ENCODE measurements around the gene P2RX2. TPM values are rescaled to one million over a fixed set of nuclear protein-coding genes. Genes with fewer than 3 reads are reported as not detected.
A peak's percentile ranks its signal among the peaks of the same experiment; 100 is the strongest.

P2RX2 gene
- not detected for total RNA-seq

DNA sequence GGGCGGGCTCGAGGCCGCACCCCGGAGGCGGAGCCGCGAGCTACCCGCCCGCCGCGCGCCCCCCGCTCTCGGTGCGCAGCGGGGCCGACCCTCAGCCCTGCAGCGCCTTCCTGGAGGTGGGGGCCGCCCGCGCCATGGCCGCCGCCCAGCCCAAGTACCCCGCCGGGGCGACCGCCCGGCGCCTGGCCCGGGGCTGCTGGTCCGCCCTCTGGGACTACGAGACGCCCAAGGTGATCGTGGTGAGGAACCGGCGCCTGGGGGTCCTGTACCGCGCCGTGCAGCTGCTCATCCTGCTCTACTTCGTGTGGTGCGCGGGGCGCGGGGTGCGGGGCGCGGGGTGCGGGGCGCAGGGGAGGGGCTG, at the start of gene P2RX2:
Gene P2RX2, plus strand, starts transcription at position 94 of the 361 bp plus-strand sequence. Its CDS starts 41 bp downstream, at position 135.
- no peak for DNase-seq (ENCODE audit: low spot score)

DNA sequence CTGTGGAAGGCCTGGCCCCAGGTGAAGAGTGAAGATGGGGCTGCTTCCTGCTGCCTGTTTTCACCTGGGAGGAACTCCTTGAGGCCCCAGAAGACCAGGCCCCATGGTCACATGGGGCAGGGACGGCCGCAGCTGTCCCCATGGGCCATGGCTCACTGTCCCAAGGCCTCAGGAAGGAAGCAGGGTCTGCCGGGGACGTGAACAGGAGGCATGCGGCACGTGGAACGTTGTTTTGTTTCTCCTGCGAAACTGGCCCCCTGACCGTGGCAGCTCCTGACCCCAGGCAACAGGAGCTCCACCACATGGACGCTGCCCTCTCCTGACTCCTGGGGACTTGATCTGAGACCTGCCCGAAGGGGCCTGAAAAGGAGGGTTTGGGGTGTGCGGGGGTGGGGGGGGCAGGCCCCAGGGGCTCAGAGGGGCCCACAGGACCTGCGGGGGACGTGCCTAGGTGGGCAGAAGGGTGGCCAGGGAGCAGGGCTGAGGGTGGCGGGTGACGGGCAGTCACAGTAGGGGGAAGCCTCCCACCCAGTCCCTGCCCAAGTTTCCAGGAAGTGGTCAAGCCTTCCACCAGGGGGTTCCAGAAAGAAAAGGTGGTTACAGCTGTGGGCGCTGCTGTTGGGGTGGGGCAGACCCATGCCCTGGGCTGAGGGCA, 49.6 kb upstream of the P2RX2 start:
- DNase-seq (ENCODE audit: low spot score): no peak
- no peak for ATAC-seq

More for the DNA sequence above, at the start of gene P2RX2:
- ATAC-seq: no peak

DNA sequence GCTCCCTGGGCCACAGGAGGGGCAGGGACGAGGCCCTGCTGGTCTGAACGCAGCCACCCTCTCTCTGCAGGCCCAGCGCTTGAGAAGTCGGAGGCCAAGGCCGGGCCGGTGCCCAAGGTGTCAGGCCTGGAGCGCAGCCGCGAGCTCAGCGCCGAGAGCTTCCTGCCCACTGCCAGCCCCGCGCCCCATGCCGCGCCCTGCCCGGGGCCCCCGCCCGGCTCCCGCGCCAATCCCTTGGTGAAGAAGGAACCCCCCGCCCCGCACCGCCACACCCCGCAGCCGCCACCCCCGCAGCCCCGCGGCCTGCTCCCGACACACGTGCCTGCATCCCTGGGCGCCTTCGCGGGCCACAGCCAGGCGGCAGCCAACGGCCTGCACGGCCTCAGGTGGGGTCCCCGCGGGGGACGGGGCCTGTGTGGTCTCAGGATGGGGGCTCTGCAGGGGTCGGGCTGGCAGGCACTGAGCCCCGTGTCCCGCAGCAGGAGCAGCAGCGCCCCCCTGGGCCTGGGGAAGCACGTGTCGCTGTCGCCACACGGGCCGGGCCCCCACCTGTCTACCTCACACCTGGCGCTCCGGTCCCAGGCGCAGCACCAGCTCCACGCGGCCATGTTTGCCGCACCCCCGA, 48.6 kb upstream of the P2RX2 start:
- ATAC-seq: no peak
- no peak for DNase-seq (ENCODE audit: low spot score)

DNA sequence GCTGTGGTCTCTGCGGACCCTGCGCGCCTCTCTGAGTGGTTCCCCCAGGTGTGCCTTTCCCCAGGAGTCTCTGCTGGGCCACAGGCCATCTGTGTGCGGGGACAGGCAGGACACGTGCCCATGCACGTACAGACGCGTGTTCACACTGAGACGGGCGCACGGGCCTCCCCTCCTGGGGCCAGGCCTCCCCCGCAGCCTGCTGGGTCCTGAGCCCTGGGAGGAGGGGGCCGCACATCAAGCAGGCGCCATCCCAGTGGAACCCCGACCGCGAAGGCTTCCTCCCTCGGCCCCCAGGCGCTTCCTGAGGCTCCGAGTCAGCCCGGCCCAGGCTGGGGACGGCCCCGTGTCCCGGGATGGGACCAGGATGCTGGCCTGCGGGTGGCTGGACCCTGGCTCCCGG, 47.9 kb upstream of the P2RX2 start:
- ATAC-seq (no peak), DNase-seq (ENCODE audit: low spot score) (no peak)

DNA sequence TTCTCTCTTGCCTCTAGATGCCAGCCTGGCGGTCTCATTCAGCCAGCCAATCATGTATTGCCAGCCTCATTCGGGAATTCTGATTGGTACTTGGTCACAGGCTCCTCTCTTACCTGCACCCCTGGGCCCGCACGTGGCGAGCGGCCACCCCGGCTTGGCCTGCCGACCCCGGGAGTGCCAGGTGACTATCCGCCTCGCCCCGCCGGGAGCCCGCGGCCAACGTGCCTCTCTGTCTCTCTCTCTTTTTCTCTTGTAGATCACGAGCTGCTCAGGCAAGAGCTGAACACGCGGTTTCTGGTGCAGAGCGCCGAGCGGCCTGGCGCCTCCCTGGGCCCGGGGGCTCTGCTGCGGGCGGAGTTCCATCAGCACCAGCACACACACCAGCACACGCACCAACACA, 47.5 kb upstream of the P2RX2 start:
- DNase-seq (ENCODE audit: low spot score): no peak

DNA sequence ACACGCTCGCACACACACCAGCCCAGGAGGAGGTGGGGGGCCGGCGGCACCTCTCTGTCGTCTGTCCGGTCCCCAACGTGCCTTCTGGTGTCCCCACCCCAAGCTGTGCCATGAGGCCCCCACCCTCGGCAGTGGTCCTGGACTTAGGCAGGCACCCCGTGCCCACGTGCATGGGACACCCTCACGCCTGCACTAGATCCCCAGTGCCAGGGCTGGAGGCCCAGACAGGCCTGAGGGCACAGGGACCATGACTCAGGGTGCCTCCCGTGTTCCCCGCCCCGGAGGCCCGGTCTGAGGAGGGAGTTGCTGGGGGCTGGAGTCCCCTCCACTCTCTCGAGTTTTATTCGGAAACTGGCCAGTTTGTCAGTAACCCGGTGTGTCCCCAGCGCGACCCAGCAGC, 47.0 kb upstream of the P2RX2 start:
- no peak for ATAC-seq
- DNase-seq (ENCODE audit: low spot score): no peak

More for the DNA sequence above, 47.5 kb upstream of the P2RX2 start:
- no peak for ATAC-seq

DNA sequence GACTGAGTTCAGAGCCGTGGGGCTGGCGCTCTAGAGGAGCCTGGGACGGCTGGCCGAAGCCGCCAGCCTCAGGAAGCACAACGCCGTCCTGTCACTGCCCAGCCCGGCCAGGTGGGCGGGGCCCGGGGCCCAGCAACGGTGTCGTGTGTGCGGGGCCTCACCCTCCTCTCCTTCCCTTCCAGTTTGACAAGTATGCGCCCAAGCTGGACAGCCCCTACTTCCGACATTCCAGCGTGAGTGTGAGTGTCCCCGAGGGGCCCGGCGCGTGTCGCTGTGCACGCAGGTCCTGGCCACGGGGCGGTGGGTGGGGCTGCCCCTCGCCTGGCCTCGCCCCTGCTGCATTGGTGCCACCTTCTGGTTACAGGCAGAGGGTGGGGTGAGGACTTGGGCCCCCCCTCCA, 46.5 kb upstream of the P2RX2 start:
- no peak for ATAC-seq

DNA sequence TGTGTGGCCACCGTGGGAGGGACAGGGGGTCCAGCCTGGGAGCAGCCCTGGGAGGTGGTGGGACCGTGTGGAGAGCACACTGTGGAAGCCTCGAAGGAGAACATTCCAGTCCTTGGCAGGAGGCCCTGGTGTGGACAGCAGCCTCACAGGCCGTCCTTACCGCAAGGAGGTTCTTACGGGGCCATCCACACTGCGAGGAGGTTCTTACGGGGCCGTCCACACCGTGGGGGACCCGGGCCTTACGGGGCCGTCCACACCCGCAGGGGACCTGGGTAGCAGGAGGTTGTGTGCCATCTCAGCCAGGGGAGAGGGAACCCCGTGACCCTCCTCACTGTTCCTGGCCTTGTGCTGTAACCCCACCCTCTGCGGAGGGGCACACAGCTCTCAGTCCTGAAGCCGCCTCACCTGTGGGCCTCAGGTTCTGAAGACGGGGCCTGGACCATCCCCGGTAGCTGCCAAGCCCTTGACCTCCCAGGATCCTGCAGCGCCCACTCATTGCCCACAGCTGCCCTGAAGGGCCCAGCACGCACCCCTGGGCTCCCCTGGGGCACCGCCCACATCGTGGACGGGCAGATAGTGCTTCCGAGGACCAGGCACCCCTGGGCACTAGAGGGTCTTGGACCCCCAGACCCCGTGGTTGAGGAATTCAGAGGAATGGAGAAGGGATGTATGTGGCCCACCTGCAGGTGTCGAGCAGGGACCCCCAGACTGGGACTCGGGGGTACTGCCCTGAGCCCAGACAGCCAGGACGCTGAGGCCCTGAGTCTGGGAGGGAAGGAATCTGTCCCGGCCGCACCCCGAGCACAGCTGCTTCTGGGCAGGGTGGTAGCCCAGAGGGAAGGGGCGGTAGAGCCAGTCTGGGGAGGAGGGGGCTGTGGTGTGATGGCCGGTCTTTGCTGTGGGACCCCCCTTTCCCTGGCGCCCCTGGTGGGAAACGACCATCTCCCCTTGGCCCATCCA, 45.5 kb upstream of the P2RX2 start:
- ATAC-seq (no peak), DNase-seq (ENCODE audit: low spot score) (no peak)

More for the DNA sequence above, 46.5 kb upstream of the P2RX2 start:
- no peak for DNase-seq (ENCODE audit: low spot score)

DNA sequence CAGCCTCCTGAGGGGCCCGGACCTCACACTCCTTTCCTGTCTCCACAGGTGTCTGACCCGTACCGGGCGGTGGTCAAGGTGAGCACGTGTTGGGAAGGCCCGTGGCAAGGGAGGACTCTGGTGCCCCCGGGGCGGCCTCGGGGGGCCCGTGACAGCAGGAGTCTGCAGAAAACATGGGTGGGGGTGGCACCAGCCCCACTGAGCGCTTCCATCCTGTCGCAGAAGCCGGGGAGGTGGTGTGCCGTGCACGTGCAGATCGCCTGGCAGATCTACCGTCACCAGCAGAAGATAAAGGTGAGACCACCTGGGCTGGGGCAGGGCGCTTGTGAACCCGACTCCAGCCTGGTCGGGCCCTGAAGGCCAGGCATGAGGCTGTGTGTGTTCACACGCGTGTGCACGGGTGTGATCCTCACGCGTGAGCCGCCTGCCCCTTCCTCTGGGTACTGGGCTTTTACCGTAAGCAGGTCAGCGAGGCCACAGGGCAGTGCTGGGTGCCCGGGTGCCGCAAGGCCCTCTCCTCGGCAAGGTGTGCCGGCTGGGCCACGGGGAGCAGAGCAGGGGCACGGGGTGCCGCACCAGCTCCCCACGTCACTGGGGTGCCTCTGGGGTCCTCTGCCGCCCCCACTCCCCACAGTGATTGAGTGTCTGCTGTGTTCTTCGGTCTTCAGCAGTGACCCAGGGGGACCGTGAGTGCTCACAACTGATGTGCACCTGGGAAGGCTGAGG, 44.1 kb upstream of the P2RX2 start:
- ATAC-seq: no peak
- no peak for DNase-seq (ENCODE audit: low spot score)

DNA sequence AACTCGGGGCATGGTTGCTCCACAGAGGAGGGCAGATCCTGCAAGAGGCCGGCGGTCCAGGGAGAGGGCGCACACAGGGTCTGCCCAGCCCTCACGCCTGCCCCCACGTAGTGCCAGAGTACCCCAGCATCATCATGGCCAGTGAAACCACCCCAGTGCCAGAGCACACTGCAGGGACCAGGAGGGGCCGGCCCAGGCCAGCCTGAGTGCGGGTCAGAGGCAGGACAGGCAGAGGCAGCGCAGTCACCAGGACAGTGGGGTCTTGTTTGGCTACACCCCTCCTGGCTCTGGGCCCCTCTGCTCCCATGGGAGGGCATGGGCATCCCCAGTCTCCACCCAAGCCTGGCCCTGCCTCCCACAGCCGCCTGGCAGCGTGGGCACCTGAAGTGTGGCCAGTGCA, 42.9 kb upstream of the P2RX2 start:
- no peak for ATAC-seq

DNA sequence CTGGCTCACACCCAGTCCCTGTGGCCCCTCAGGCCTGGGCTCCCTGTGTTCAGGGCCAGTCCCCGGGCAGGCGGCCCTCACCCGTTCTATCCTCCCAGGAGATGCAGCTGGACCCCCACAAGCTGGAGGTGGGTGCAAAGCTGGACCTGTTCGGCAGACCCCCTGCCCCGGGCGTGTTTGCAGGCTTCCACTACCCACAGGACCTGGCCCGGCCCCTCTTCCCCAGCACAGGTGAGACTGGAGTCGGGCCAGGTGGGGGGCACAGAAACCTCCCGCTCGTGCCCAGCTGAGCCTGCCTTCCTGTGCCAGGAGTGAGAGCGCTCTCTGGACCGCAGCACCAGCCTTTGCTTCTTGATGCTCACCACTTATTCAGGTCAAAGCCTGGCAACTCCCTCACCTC, 41.9 kb upstream of the P2RX2 start:
- ATAC-seq: no peak
- DNase-seq (ENCODE audit: low spot score): no peak

More for the DNA sequence above, 42.9 kb upstream of the P2RX2 start:
- DNase-seq (ENCODE audit: low spot score): no peak

DNA sequence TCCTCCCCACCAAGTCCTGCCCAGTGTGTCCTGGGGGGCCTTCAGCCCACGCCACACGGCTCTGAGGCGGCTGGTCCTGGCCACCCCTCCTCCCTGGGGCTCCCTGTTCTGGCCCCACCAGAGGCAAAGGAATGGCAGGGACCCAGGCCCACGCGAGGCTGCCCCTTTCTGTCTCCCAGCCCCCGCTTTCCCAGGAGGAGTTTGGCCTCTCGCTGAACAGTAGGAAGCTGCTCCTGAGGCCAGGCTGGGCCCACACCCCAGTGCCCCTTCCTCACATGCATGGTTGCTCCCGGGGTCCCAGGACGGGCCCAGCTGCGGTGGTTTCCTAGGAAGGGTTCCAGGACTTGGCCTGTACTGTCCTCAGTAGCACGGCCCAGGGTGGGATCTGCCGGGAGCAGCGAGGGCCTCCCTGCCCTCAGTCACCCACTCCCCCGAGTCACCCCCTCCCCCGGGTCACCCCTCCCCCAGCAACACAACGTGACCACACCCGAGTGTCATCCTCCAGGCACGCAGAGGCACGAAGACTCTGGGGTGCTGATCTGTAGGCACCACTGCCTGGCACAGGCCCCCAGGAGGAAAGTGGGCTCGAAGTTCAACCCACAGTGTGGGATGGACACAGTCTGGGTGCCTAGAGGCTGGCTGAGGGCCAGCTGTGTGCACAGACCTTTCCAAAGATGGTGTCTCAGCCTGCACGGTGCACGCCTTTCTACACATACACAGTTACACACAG, 41.2 kb upstream of the P2RX2 start:
- DNase-seq (ENCODE audit: low spot score): no peak
- ATAC-seq: no peak

DNA sequence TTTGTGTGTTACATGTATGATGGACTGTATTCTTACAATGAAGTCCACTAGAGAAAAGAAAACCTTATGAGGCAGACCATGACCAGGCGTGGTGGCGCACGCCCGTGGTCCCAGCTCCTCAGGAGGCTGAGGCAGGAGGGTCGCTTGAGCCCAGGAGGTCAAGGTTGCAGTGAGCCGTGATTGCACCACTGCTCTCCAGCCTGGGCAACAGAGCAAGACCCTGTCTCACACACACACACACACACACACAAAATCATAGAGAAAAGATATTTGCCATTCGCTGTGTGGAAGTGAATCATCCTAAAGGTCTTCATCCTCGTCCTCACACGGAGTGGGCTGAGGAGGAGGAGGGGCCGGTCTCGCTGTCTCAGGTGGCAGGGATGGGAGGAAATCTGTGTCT, 40.5 kb upstream of the P2RX2 start:
- no peak for ATAC-seq
- DNase-seq (ENCODE audit: low spot score): no peak

DNA sequence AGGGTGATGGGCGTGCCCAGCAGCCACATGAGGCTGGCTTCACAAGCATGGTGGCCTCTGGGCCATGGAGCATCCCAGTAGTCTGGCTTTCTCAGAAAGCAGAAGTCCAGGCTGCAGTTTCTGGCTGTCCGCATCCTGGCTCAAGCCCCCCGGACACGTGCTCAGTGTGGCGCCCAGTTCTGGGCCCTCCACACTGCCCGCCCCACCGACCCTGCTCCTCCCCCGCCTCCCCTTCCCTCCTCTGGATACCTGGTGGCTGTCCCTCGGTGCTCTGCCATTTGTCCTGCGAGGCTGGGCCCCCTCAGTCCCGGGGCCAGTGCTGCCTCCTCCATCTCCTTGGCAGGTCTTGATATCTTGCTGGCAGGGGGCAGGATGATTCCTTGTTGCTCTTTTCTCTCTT, 39.8 kb upstream of the P2RX2 start:
- no peak for ATAC-seq
- no peak for DNase-seq (ENCODE audit: low spot score)

DNA sequence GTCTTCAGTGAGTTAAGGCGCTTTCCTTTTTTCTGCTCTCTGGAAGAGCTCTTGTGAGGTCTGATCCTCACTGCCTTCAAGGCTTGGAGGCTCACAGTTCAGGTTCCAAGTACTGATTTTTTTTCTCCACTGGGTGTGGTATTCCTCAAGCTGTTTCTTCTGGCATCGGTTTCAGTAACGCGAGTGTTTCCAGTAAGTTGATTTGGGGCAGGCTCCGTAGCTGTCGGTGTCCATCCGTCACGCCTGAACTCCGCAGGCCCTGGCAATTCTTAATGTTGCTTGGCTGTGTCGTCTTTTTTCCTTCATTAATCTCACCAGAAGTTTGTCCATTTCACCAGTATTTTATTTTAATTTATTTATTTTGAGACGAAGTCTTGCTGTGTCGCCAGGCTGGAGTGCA, 38.8 kb upstream of the P2RX2 start:
- ATAC-seq (no peak), DNase-seq (ENCODE audit: low spot score) (no peak)

DNA sequence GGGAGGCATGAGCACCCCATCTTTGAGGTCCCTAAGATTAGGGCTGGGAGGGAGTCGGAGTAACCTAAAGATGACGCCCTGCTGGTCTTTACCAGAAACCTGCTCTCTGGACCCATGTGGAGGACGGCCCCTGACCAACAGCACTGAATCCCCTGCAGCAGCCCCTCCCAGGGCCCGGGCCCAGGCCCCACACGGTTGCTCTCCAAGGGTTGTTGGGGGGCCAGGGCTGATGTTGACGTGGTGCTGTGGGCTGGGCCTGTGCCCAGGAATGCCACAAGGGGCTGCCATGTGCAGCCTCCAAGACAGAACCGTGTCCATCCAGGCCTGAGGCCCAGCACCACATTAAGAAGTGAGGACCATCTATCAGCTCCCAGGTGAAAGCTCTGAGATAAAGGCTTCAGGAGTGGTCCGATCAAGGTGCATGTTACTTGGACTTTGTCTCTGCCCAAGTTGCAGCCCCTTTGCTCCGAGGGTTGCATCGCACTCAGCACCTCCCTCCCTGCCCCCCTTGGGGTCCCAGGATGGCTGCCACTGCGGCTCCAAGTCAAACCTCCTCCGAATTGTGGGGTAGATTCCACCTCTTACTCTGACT, 37.8 kb upstream of the P2RX2 start:
- no peak for DNase-seq (ENCODE audit: low spot score)

DNA sequence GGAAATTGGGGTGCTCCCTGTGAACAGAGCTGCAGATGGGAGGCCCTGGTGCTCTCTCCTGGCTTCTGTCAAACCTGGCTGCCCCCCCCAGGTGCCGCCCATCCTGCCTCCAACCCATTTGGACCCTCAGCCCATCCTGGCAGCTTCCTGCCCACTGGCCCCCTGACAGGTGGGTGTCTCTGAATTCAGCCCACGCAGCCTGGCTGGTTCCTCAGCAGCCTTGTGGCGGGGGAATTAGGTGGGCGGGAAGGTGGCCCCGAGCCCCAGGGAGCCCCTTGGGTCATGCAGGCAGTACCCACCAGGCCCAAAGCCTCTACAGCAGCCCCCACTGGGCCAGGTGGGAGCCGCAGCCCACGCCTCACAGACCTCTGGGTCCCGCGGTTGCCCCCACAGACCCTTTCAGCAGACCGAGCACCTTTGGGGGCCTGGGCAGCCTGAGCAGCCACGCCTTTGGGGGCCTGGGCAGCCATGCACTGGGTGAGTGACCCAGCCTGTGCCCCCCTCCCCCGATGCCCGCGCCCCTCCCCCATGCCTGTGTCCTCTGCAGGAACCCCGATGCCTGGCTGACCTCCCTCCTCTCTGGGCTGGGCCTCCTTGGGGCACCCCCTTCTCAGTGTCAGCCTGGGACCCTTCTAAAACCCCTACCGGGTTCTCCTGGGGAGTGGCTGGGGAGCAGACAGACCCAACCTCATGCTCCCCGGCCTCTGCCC, 37.1 kb upstream of the P2RX2 start:
- DNase-seq (ENCODE audit: low spot score) (no peak), ATAC-seq (no peak)

More for the DNA sequence above, 37.8 kb upstream of the P2RX2 start:
- no peak for ATAC-seq

DNA sequence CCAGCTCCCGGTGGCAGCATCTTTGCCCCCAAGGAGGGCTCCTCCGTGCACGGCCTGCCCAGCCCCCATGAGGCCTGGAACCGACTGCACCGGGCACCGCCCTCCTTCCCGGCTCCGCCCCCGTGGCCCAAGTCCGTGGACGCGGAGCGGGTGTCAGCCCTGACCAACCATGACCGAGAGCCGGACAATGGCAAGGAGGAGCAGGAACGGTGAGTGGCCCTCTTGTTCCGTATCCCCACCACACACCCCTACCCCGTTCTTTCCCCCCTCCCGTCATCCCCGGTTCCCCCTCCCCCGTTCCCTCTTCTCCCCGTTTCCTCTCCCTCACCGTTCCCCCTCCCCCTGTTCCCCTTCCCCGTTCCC, 36.5 kb upstream of the P2RX2 start:
- peak; percentile 19 for ATAC-seq
- no peak for DNase-seq (ENCODE audit: low spot score)
